ENCODE data around the gene MRPS27.

MRPS27 gene

GRCh38 chr5:72290356-72291133, 29.5 kb downstream of the MRPS27 start:
- no peak for DNase-seq

GRCh38 chr5:72288924-72289323, 31.1 kb downstream of the MRPS27 start:
- no peak for DNase-seq

- no peak for DNase-seq
Observed at GRCh38 chr5:72286798-72287197, 33.2 kb downstream of the MRPS27 start.

- no peak for DNase-seq
Observed at GRCh38 chr5:72285424-72285821, 34.6 kb downstream of the MRPS27 start.

GRCh38 chr5:72284559-72285423, 35.2 kb downstream of the MRPS27 start:
- DNase-seq: no peak

- DNase-seq: no peak
Observed at GRCh38 chr5:72283358-72283757, 36.7 kb downstream of the MRPS27 start.

- DNase-seq: no peak
Observed at GRCh38 chr5:72282878-72283277, 37.2 kb downstream of the MRPS27 start.

GRCh38 chr5:72281764-72282499, 38.1 kb downstream of the MRPS27 start:
- DNase-seq: no peak

- DNase-seq: no peak
Observed at GRCh38 chr5:72281430-72281763, 38.6 kb downstream of the MRPS27 start.

GRCh38 chr5:72280581-72281069, 39.4 kb downstream of the MRPS27 start:
- DNase-seq: no peak

GRCh38 chr5:72276219-72276752, 43.8 kb downstream of the MRPS27 start:
- DNase-seq: no peak

GRCh38 chr5:72273547-72273946, 46.5 kb downstream of the MRPS27 start:
- DNase-seq: no peak

- DNase-seq: no peak
Observed at GRCh38 chr5:72272398-72272797, 47.6 kb downstream of the MRPS27 start.

- DNase-seq: no peak
Observed at GRCh38 chr5:72271702-72272101, 48.3 kb downstream of the MRPS27 start.

- DNase-seq: no peak
Observed at GRCh38 chr5:72270037-72270436, 50.0 kb downstream of the MRPS27 start.

- DNase-seq: no peak
Observed at GRCh38 chr5:72269411-72269780, 50.6 kb downstream of the MRPS27 start.

GRCh38 chr5:72268753-72269410, 51.2 kb downstream of the MRPS27 start:
- DNase-seq: peak; percentile 29

GRCh38 chr5:72268260-72268659, 51.8 kb downstream of the MRPS27 start:
- no peak for DNase-seq

- DNase-seq: no peak
Observed at GRCh38 chr5:72267685-72268084, 52.4 kb downstream of the MRPS27 start.

- no peak for DNase-seq
Observed at GRCh38 chr5:72266862-72267261, 53.2 kb downstream of the MRPS27 start.

- DNase-seq: no peak
Observed at GRCh38 chr5:72265032-72265877, 54.8 kb downstream of the MRPS27 start.

- DNase-seq: no peak
Observed at GRCh38 chr5:72256536-72256935, 63.5 kb downstream of the MRPS27 start.

Measured in activated T-cell treated with anti-CD3 and anti-CD28 coated beads for 4 hours (primary cell).